ENCODE results near the gene PNO1. TPM values are rescaled to one million over a fixed set of nuclear protein-coding genes. Genes with fewer than 3 reads are reported as not detected.

PNO1 gene
- total RNA-seq, 1 experiment from 2014 or later, result 46.0 TPM

DNA sequence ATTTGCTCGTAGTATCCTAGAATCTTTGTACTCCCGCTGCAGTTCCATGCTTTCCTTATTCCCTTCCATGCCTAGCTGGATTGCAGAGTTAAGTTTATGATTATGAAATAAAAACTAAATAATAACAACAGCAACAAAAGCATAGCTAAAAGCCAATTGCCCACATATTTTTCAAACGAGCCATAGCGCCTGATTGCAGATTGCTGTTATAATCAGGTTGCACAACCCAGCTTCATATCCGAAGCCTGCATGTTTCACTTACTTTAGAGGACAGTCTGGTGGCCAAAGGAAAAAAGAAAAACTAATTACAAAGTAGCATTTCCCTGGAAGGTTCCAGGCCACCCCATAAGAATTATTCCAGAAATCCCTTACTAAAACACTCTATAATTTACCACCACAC lies 31.9 kb upstream of the PNO1 start:
- Histone ChIP-seq H3K4me1 (ENCODE audit: insufficient read depth, low read length, poor library complexity, severe bottlenecking) (no peaks in the 10 kb centered on the region), H3K4me3 (ENCODE audit: low read depth, low read length, poor library complexity, severe bottlenecking) (no peak overlapping the region), H3K9me3 (ENCODE audit: low read depth, low read length, poor library complexity, severe bottlenecking) (no peaks in the 10 kb centered on the region), H3K27ac (ENCODE audit: low read depth, low read length, poor library complexity, severe bottlenecking) (no peak overlapping the region), H3K27me3 (replicated peaks; ENCODE audit: insufficient read depth, low read depth, low read length, poor library complexity) (no peaks in the 10 kb centered on the region), H3K36me3 (ENCODE audit: insufficient read depth, low read length, poor library complexity, severe bottlenecking) (no peaks in the 10 kb centered on the region)
- DNase-seq (ENCODE audit: low spot score), result no peak
- BruUV-seq (replicated peaks), result no TSS peak
- intact Hi-C loops (cut with micrococcal nuclease; ENCODE audit: unreplicated experiment), result no loop called here
- ChIA-PET POLR2A (ENCODE audit: low non-redundant PET) (no interaction called here), CTCF (no interaction called here)
- no peak for TF ChIP-seq EZH2 (IDR thresholded peaks at IDR 0.05; ENCODE audit: borderline replicate concordance, low read depth, low read length, poor library complexity, severe bottlenecking)
- TF ChIP-seq, protein P1, sequence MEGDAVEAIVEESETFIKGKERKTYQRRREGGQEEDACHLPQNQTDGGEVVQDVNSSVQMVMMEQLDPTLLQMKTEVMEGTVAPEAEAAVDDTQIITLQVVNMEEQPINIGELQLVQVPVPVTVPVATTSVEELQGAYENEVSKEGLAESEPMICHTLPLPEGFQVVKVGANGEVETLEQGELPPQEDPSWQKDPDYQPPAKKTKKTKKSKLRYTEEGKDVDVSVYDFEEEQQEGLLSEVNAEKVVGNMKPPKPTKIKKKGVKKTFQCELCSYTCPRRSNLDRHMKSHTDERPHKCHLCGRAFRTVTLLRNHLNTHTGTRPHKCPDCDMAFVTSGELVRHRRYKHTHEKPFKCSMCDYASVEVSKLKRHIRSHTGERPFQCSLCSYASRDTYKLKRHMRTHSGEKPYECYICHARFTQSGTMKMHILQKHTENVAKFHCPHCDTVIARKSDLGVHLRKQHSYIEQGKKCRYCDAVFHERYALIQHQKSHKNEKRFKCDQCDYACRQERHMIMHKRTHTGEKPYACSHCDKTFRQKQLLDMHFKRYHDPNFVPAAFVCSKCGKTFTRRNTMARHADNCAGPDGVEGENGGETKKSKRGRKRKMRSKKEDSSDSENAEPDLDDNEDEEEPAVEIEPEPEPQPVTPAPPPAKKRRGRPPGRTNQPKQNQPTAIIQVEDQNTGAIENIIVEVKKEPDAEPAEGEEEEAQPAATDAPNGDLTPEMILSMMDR (conservative IDR thresholded peaks at IDR 0.05; ENCODE audit: low read depth, low read length), result no peak

DNA sequence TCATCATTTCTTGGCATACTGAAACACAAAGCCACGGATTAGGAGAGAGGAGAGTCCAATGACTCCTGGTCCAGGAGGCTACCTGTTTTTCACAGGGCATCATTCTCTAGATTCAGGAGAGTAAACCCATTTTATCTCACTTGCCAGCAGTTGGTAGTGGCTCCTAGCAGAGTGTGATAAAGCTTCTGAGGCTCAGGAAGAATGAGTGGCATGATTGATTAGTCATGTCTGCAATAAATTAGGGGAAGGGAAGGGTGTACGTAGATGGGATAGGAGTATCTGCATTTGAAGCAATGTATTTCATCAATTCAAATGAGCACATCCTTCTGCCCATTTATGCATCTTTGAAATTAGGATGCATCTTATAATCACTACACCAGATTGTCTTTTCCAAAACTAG lies 31.1 kb upstream of the PNO1 start:
- intact Hi-C loops (cut with micrococcal nuclease; ENCODE audit: unreplicated experiment), result no loop called here
- CTCF ChIA-PET, result no interaction called here
- Histone ChIP-seq H3K27me3 (replicated peaks; ENCODE audit: insufficient read depth, low read depth, low read length, poor library complexity) (no peaks in the 10 kb centered on the region), H3K4me3 (ENCODE audit: low read depth, low read length, poor library complexity, severe bottlenecking) (no peak overlapping the region), H3K4me1 (ENCODE audit: insufficient read depth, low read length, poor library complexity, severe bottlenecking) (no peaks in the 10 kb centered on the region), H3K27ac (ENCODE audit: low read depth, low read length, poor library complexity, severe bottlenecking) (no peak overlapping the region), H3K36me3 (ENCODE audit: insufficient read depth, low read length, poor library complexity, severe bottlenecking) (no peaks in the 10 kb centered on the region), H3K9me3 (ENCODE audit: low read depth, low read length, poor library complexity, severe bottlenecking) (no peaks in the 10 kb centered on the region)
- TF ChIP-seq, protein P1 (conservative IDR thresholded peaks at IDR 0.05; ENCODE audit: low read depth, low read length), result no peak
- no peak for TF ChIP-seq EZH2 (IDR thresholded peaks at IDR 0.05; ENCODE audit: borderline replicate concordance, low read depth, low read length, poor library complexity, severe bottlenecking)
- POLR2A ChIA-PET (ENCODE audit: low non-redundant PET), result no interaction called here
- no TSS peak for BruUV-seq (replicated peaks)
- DNase-seq (ENCODE audit: low spot score), result no peak

DNA sequence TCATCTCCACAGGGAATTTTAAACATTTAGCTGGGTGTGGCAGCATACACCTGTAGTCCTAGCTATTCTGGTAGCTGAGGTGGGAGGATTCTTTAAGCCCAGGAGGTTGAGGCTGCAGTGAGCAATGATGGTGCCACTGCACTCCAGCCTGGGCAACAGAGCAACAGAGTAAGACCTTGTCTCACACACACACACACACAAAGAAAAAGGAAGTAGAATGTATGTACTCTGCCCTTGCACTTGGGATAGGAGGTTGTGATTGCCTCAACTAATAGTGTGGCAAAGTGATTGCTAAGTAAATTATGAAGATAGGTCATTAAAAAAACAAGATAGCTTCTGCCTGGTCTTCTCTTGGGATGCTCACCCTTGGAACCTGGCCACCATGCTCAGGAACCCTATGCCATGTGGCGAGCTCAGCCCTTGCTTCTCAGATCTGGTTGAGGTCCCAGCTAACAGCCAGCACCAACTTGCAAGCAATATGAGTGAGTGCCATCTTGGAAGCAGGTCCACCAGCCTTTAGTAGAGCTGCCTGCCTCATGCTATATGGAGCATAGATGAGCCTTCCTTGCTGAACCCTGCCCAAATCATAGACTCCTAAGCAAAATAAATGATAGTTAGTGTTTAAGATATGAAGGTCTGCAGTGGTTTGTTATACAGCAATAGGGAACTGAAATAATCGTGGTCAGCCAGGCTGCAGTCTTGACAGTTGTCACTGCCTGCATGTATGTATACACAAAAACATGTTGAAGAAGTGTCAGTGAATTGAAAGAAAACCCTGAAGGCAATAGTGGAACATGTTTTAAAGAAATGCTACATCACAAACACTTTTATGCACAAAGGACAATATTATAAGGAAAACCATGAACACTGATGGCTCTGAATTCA lies 30.1 kb upstream of the PNO1 start:
- no peak overlapping the region for H3K27ac ChIP-seq (ENCODE audit: low read depth, low read length, poor library complexity, severe bottlenecking)
- intact Hi-C loops (cut with micrococcal nuclease; ENCODE audit: unreplicated experiment), result no loop called here
- CTCF ChIA-PET, result no interaction called here
- no peak overlapping the region for H3K4me3 ChIP-seq (ENCODE audit: low read depth, low read length, poor library complexity, severe bottlenecking)
- no peaks in the 10 kb centered on the region for H3K4me1 ChIP-seq (ENCODE audit: insufficient read depth, low read length, poor library complexity, severe bottlenecking)
- H3K36me3 ChIP-seq (ENCODE audit: insufficient read depth, low read length, poor library complexity, severe bottlenecking), result no peaks in the 10 kb centered on the region
- no TSS peak for BruUV-seq (replicated peaks)
- no peaks in the 10 kb centered on the region for H3K9me3 ChIP-seq (ENCODE audit: low read depth, low read length, poor library complexity, severe bottlenecking)
- POLR2A ChIA-PET (ENCODE audit: low non-redundant PET), result no interaction called here
- H3K27me3 ChIP-seq (replicated peaks; ENCODE audit: insufficient read depth, low read depth, low read length, poor library complexity), result no peaks in the 10 kb centered on the region
- TF ChIP-seq EZH2 (IDR thresholded peaks at IDR 0.05; ENCODE audit: borderline replicate concordance, low read depth, low read length, poor library complexity, severe bottlenecking), result no peak
- TF ChIP-seq, protein P1 (conservative IDR thresholded peaks at IDR 0.05; ENCODE audit: low read depth, low read length), result no peak
- DNase-seq (ENCODE audit: low spot score), result no peak

All from A673 (cell line).